OCI-LY1 (cell line): ENCODE results near the gene VEGFB.
A peak's percentile ranks its signal among the peaks of the same experiment; 100 is the strongest.

Experiments used
- H2AFZ ChIP-seq: fragments of 200-600 bp; sonication (generic), shearing (Covaris generic); 2 replicates; pipeline ENCODE4 v1.6.0; 2014; ENCODE audit warnings: antibody characterized with exemption, mild to moderate bottlenecking, low read length
- H3F3A ChIP-seq: fragments of 200-600 bp; sonication (generic), shearing (Covaris generic); 2 replicates; pipeline ENCODE4 v1.6.0; 2014; ENCODE audit warnings: mild to moderate bottlenecking, antibody characterized with exemption, low read length, moderate library complexity; ENCODE audit not compliant: insufficient read depth
- H3K27ac ChIP-seq: fragments of 200-600 bp; sonication (generic); 2 replicates; pipeline ENCODE4 v1.5.1; 2014; ENCODE audit warnings: low read length, mixed run types, mild to moderate bottlenecking, low read depth; ENCODE audit not compliant: poor library complexity, severe bottlenecking
- H3K27me3 ChIP-seq: fragments of 200-600 bp; sonication (generic); 2 replicates; pipeline ENCODE4 v1.6.0; 2014; ENCODE audit warnings: antibody characterized with exemption, mild to moderate bottlenecking, low read length, moderate library complexity; ENCODE audit not compliant: insufficient read depth
- H3K36me3 ChIP-seq: fragments of 200-600 bp; sonication (generic); 2 replicates; pipeline ENCODE4 v1.6.1; 2014; ENCODE audit warnings: mild to moderate bottlenecking, antibody characterized with exemption, low read length, moderate library complexity, mixed read lengths; ENCODE audit not compliant: insufficient read depth
- H3K4me1 ChIP-seq: fragments of 200-600 bp; sonication (generic); 2 replicates; pipeline ENCODE4 v1.5.1; 2014; ENCODE audit warnings: mild to moderate bottlenecking, low read length, moderate library complexity; ENCODE audit not compliant: insufficient read depth, severe bottlenecking
- H3K4me2 ChIP-seq: fragments of 200-600 bp; sonication (generic), shearing (Covaris generic); 2 replicates; pipeline ENCODE4 v1.6.1; 2014; ENCODE audit warnings: low read length
- H3K4me3 ChIP-seq: fragments of 200-600 bp; sonication (generic); 2 replicates; pipeline ENCODE4 v1.5.1; 2014; ENCODE audit warnings: low read length, low read depth, mild to moderate bottlenecking, mixed read lengths; ENCODE audit not compliant: poor library complexity, severe bottlenecking
- H3K79me2 ChIP-seq: fragments of 200-600 bp; shearing (Covaris generic); 2 replicates; pipeline ENCODE4 v1.6.1; 2016; ENCODE audit warnings: mixed run types, low read length, mixed read lengths; ENCODE audit not compliant: insufficient read depth
- H3K9ac ChIP-seq: fragments of 200-600 bp; sonication (generic), shearing (Covaris generic); 2 replicates; pipeline ENCODE4 v1.6.1; 2014; ENCODE audit warnings: mild to moderate bottlenecking, low read length, mixed read lengths
- H3K9me2 ChIP-seq: fragments of 200-600 bp; sonication (generic), shearing (Covaris generic); 2 replicates; pipeline ENCODE4 v1.6.1; 2014; ENCODE audit warnings: low read depth, mild to moderate bottlenecking, low read length, mixed read lengths
- H3K9me3 ChIP-seq: fragments of 200-600 bp; shearing (Covaris generic); 2 replicates; pipeline ENCODE4 v1.6.1; 2014; ENCODE audit warnings: low read length, mixed read lengths
- H4K20me1 ChIP-seq: fragments of 200-600 bp; sonication (generic), shearing (Covaris generic); 2 replicates; pipeline ENCODE4 v1.6.0; 2016; ENCODE audit warnings: mild to moderate bottlenecking, low read length; ENCODE audit not compliant: insufficient read depth
- EZH2 ChIP-seq: fragments of 200-600 bp; sonication (generic), shearing (Covaris generic); IDR thresholded peaks from 2 replicates; pipeline ENCODE4 v1.8.0; 2017; ENCODE audit warnings: borderline replicate concordance, mixed run types, mild to moderate bottlenecking, antibody characterized with exemption, low read length, moderate library complexity, mixed read lengths
- TF ChIP-seq, protein P1 (sequence below): fragments of 200-600 bp; sonication (generic), shearing (Covaris generic); IDR thresholded peaks from 2 replicates; pipeline ENCODE4 v1.5.1; 2017; ENCODE audit warnings: mild to moderate bottlenecking, antibody characterized with exemption, low read length, moderate library complexity, mixed read lengths

VEGFB gene

GRCh38 chr11:64251016-64251752 is 16.8 kb downstream of the VEGFB start, which contains the start of gene PLCB3:
Gene PLCB3, plus strand, starts transcription at chr11:64251530. Its CDS starts 120 bp downstream, at chr11:64251650.
- Histone ChIP-seq H3K27ac (no peak within 1 kb of the TSS), H3K79me2 (no peaks in the 10 kb centered on the region), H3F3A (0 out of 2 replicates have a peak, but pooled peaks cover 3% of the 10 kb centered on the region), H3K9me2 (no peaks in the 10 kb centered on the region), H3K27me3 (no peaks in the 10 kb centered on the region), H3K4me2 (peak within 1 kb of the TSS; percentile 93), H3K9me3 (no peaks in the 10 kb centered on the region), H3K9ac (peak within 1 kb of the TSS; percentile 79), H3K4me3 (peak within 1 kb of the TSS; percentile 71), H4K20me1 (no peaks in the 10 kb centered on the region), H3K4me1 (peaks cover 38% of the 10 kb centered on the region), H2AFZ (no peak within 1 kb of the TSS), H3K36me3 (0 out of 2 replicates have a peak, but pooled peaks cover 7% of the 10 kb centered on the region)
- TF ChIP-seq EZH2: no peak
- TF ChIP-seq, protein P1, sequence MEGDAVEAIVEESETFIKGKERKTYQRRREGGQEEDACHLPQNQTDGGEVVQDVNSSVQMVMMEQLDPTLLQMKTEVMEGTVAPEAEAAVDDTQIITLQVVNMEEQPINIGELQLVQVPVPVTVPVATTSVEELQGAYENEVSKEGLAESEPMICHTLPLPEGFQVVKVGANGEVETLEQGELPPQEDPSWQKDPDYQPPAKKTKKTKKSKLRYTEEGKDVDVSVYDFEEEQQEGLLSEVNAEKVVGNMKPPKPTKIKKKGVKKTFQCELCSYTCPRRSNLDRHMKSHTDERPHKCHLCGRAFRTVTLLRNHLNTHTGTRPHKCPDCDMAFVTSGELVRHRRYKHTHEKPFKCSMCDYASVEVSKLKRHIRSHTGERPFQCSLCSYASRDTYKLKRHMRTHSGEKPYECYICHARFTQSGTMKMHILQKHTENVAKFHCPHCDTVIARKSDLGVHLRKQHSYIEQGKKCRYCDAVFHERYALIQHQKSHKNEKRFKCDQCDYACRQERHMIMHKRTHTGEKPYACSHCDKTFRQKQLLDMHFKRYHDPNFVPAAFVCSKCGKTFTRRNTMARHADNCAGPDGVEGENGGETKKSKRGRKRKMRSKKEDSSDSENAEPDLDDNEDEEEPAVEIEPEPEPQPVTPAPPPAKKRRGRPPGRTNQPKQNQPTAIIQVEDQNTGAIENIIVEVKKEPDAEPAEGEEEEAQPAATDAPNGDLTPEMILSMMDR: peak; percentile 62

DNA sequence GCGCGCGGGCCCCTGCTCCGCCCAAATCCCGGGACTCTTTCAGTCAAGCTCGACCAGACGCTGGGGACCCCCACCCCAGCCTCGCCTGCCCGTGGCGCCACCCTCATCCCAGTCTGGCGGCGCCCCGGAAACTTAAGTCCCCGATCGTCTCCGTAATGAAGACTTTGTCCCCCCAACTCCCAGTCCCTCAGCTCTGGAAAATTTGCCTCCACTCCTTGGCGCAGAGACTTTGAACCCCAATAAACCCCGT is 17.3 kb downstream of the VEGFB start:
- peak overlapping the region; percentile 91 for H3K4me2 ChIP-seq
- peak overlapping the region; percentile 79 for H3K9ac ChIP-seq
- H3K9me3 ChIP-seq: no peaks in the 10 kb centered on the region
- no peak overlapping the region for H3K27ac ChIP-seq
- TF ChIP-seq EZH2: no peak
- TF ChIP-seq, protein P1: no peak
- H3K9me2 ChIP-seq: no peaks in the 10 kb centered on the region
- H2AFZ ChIP-seq: no peak overlapping the region
- H3K27me3 ChIP-seq: no peaks in the 10 kb centered on the region
- no peaks in the 10 kb centered on the region for H4K20me1 ChIP-seq
- H3K79me2 ChIP-seq: no peaks in the 10 kb centered on the region
- peaks cover 38% of the 10 kb centered on the region for H3K4me1 ChIP-seq
- H3F3A ChIP-seq: 0 out of 2 replicates have a peak, but pooled peaks cover 3% of the 10 kb centered on the region
- peak overlapping the region; percentile 71 for H3K4me3 ChIP-seq
- 0 out of 2 replicates have a peak, but pooled peaks cover 7% of the 10 kb centered on the region for H3K36me3 ChIP-seq

DNA sequence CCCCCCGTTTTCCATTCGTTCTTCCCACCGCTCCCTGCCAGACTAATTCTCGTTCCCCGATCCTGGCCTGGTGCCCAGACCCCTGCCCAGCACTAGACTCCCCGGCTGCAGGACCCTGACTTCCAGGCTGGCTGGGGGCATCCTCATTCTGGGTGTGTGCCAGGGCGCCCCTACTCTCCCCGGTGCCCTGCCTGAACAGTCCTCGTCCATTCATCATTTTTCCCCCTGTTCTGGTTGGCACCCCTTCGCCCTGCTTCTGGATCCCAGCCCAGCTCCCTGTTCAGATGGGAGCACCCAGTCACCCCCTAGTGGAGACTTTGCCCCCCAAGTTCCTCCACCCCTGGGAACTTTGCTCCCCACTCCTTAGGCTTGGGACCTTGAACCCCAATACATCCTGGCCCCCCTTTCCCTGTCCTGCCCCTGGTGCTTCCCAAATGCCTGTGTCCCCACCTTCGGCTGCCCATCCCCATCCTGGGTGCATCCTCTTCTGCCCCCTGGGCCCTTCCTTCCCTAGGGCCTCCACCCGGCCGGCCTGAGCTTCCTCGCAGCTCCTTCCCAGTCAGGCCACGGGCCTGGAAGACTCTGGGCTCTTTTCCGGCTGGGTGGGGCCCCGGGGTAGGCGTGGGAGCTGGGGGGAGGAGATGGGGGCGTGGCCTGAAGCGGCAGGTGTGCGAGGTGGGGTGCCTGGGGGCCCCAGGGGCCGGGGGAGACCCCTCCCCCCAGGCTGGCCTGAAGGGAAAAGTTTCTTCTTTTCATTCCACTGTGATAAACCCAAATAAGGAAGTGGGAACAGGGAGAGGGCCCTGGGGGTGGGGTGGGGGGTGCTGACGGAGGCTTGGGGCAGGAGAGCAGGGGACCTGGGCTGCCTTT is 17.9 kb downstream of the VEGFB start:
- peak overlapping the region; percentile 91 for H3K4me2 ChIP-seq
- H3K9ac ChIP-seq: peak overlapping the region; percentile 79
- no peaks in the 10 kb centered on the region for H3K27me3 ChIP-seq
- H3K79me2 ChIP-seq: no peaks in the 10 kb centered on the region
- peaks cover 33% of the 10 kb centered on the region for H3K4me1 ChIP-seq
- H3K27ac ChIP-seq: no peak overlapping the region
- H3K9me2 ChIP-seq: no peaks in the 10 kb centered on the region
- no peaks in the 10 kb centered on the region for H3K9me3 ChIP-seq
- TF ChIP-seq EZH2: no peak
- TF ChIP-seq, protein P1: peak; percentile 50
- H3K4me3 ChIP-seq: peak overlapping the region; percentile 71
- no peak overlapping the region for H2AFZ ChIP-seq
- 0 out of 2 replicates have a peak, but pooled peaks cover 3% of the 10 kb centered on the region for H3F3A ChIP-seq
- H4K20me1 ChIP-seq: no peaks in the 10 kb centered on the region
- H3K36me3 ChIP-seq: 0 out of 2 replicates have a peak, but pooled peaks cover 7% of the 10 kb centered on the region
